Astrocyte of the spinal cord (primary cell): Measurements from ENCODE around the gene THBS1.
A peak's percentile ranks its signal among the peaks of the same experiment; 100 is the strongest.

ENCODE experiments used
- DNase-seq: peaks from one replicate; pipeline ENCODE4 v3.0.0; 2011; ENCODE audit warnings: low read depth, low spot score
- H3K4me3 ChIP-seq: 2 replicates; pipeline ENCODE4 v1.5.1; 2011; ENCODE audit warnings: low read depth, mild to moderate bottlenecking, low read length, moderate library complexity
- in situ Hi-C: cut with HindIII; loops from 2 replicates; pipeline ENCODE4 v1.10.0; 2017; ENCODE audit warnings: low sequenced_read_pairs
- TF ChIP-seq, protein P1 (sequence below): IDR thresholded peaks from 2 replicates; pipeline ENCODE4 v1.5.1; 2012; ENCODE audit warnings: low read depth, mild to moderate bottlenecking, low read length, inconsistent platforms

THBS1 gene

DNA sequence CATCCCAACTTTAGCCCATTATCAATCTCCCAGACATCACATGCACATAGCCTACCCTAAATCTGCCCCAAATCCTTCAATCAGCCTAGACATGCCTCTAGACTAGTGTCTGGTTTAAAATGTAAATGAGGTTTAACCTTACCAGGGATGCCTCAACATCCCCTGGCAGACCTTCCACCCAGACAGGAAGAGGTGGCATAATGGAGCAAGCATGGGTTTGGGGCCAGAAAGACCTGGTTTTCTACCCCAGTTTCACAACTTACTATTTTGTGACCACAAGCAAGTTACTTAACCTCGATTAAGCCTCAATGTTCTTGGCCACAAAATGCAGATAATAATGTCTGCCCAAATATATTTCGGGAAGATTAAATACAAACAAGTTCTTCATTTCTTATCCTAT lies 28.3 kb upstream of the THBS1 start:
- TF ChIP-seq, protein P1, sequence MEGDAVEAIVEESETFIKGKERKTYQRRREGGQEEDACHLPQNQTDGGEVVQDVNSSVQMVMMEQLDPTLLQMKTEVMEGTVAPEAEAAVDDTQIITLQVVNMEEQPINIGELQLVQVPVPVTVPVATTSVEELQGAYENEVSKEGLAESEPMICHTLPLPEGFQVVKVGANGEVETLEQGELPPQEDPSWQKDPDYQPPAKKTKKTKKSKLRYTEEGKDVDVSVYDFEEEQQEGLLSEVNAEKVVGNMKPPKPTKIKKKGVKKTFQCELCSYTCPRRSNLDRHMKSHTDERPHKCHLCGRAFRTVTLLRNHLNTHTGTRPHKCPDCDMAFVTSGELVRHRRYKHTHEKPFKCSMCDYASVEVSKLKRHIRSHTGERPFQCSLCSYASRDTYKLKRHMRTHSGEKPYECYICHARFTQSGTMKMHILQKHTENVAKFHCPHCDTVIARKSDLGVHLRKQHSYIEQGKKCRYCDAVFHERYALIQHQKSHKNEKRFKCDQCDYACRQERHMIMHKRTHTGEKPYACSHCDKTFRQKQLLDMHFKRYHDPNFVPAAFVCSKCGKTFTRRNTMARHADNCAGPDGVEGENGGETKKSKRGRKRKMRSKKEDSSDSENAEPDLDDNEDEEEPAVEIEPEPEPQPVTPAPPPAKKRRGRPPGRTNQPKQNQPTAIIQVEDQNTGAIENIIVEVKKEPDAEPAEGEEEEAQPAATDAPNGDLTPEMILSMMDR: no peak
- in situ Hi-C loops: no loop called here
- no peak overlapping the region for H3K4me3 ChIP-seq
- no peak for DNase-seq

DNA sequence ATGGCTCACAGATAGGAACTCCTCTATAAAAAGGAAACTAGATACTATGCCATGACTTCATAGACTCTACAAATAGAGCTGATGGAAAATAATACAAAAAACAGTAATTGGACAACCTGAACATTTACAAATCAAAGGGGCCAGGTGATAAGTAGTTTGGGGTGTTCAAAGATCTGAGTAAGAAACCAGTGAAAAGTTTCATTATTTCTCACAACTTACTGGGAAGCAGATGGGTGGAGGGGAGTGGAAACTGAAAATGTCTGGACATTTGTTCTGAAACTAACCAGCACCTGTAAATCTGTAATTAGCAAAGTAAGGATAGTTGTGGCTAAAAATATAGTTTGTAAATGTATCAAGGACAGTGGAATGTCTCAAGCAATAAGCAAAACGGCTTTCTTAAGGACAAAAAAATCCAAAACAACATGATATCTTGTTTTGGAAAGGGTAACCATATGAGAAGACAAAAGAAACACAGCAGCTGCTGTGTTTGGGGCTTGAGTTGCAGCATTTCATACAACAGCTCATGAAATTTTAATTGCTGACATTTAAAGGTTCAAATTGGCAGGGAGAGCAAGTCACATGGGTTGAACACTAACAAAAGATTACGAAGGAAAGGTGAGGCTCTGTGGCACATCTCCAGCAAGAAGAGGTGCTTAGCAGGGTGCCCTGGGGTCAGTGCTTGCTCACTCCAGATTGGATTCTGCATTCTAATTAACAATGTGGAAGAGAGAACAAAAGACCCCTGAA lies 26.8 kb upstream of the THBS1 start:
- TF ChIP-seq, protein P1: no peak
- in situ Hi-C loops: no loop called here
- no peak for DNase-seq
- no peak overlapping the region for H3K4me3 ChIP-seq

DNA sequence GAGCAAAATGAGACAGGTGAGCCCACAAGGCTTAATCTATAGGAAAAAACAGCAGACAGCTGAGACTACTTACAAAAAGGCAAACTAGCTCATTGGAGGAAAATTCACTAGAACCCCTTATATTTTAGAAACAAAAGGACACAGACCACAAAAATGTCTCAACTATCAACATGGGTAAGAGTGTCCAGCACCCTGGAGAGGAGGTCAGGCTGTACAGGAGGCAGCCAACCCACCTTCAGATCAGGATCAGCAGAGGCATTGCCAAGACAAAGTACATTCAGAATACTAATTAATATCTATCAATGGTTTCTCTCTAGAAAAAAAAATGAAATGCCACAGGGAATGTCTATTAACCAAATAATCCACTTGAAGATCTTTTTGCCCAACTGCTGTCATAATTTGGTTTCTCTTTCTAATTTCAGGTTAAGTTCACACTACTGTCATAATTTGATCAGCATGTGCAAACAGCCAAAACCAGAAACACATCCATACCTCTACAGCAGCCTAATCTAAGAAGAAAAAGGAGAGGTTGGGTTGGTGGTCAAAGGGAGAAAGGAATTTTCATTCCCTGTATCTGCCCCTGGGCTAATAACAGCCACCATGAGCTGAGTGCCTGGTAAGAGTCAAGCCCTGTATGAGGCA lies 26.0 kb upstream of the THBS1 start:
- TF ChIP-seq, protein P1: no peak
- H3K4me3 ChIP-seq: no peak overlapping the region
- DNase-seq: peak; percentile 31
- in situ Hi-C loops: no loop called here

DNA sequence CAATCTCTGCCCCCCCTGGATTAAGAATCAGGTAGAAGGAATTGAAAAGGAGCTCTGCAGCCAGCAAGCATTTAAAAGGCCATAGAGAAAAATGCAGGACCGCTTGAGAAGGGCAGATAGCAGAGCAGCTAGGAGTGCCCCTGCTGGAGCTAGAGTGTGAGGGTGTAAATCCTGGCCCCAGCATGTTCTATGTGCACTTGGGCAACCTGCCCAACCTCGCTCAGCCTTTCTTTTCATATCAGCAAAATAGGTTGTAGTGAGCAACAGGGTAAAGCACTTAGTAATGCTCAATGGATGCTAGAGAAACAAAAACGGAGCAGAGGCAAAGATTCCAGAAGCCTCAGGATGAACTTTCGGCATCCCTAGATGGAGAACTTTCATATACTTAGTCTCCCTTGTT lies 25.0 kb upstream of the THBS1 start:
- TF ChIP-seq, protein P1: no peak
- no peak overlapping the region for H3K4me3 ChIP-seq
- DNase-seq: no peak
- in situ Hi-C loops: no loop called here

DNA sequence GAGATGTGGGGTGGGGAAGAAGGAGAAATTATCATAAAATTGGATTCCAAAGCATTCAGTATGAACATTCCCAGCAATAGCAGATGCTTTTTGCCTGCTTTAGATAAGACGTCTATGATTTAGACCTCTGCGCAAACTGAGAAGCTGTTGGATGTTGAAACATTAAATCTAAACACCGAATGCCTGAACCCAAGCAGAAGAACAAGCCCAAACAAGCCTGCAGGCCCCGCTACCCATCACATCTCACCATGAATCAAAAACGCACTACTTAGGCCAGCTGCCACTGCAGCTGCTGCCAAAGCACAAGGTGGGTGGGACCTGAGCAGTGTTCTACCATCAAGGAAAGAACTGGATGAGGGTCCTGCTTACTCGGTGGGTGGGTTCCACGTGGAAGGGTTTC lies 24.4 kb upstream of the THBS1 start:
- TF ChIP-seq, protein P1: no peak
- DNase-seq: no peak
- H3K4me3 ChIP-seq: no peak overlapping the region
- in situ Hi-C loops: no loop called here

DNA sequence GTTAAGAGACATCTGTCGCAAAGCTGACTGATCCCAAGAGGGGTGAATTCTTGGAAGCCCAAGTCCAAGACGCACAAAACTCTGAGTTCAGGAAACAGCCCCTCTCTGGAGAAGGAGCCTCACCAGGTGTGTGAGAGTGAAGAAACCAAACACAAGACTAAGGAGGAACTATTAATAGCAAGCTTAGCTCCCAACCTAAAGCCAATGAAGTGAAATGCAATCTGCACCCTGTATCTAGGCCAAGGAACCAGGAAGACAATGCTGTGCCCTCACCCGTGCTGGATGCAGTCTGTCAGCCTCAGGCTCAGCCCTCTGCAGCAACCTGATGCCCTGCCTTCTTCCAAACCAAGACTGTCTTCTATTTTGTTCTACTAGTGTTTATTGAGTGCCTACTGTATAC lies 22.5 kb upstream of the THBS1 start:
- in situ Hi-C loops: no loop called here

More for the DNA sequence above, 22.5 kb upstream of the THBS1 start:
- TF ChIP-seq, protein P1: no peak
- no peak for DNase-seq
- H3K4me3 ChIP-seq: no peak overlapping the region
